WTC11 (cell line): ENCODE data around the gene NPW.

Source experiments
- CREB1 ChIP-seq: sonication (generic); formaldehyde crosslinking; IDR thresholded peaks from 2 replicates; pipeline ENCODE4 v1.8.0; 2023; ENCODE audit warnings: mild to moderate bottlenecking, missing genetic modification reagents
- CTCF ChIP-seq: fragments of 200-600 bp; IDR thresholded peaks from 2 replicates; pipeline ENCODE4 v1.8.0; 2022; ENCODE audit warnings: antibody characterized with exemption
- ELF4 ChIP-seq: sonication (generic); formaldehyde crosslinking; IDR thresholded peaks from 2 replicates; pipeline ENCODE4 v1.8.1; 2022; ENCODE audit warnings: low read depth, mild to moderate bottlenecking, moderate library complexity, missing genetic modification reagents
- ESRRA ChIP-seq: sonication (generic); formaldehyde crosslinking; IDR thresholded peaks from 2 replicates; pipeline ENCODE4 v1.8.1; 2022; ENCODE audit warnings: mild to moderate bottlenecking, missing genetic modification reagents, borderline replicate concordance
- ETV6 ChIP-seq: sonication (generic); formaldehyde crosslinking; IDR thresholded peaks from 2 replicates; pipeline ENCODE4 v1.8.1; 2022; ENCODE audit warnings: mild to moderate bottlenecking, missing genetic modification reagents
- KAT7 ChIP-seq: sonication (generic); formaldehyde crosslinking; IDR thresholded peaks from 2 replicates; pipeline ENCODE4 v1.8.1; 2023; ENCODE audit warnings: missing genetic modification reagents, mild to moderate bottlenecking, borderline replicate concordance
- NFYB ChIP-seq: sonication (generic); formaldehyde crosslinking; conservative IDR thresholded peaks from 2 replicates; pipeline ENCODE4 v1.8.0; 2022; ENCODE audit warnings: low read depth, missing genetic modification reagents
- TF ChIP-seq, protein P1 (sequence below): sonication (generic); formaldehyde crosslinking; IDR thresholded peaks from 2 replicates; pipeline ENCODE4 v1.8.1; 2023; ENCODE audit warnings: mild to moderate bottlenecking, missing genetic modification reagents, moderate library complexity
- TF ChIP-seq, protein P2 (sequence below): sonication (generic); formaldehyde crosslinking; conservative IDR thresholded peaks from 2 replicates; pipeline ENCODE4 v1.8.1; 2022; ENCODE audit warnings: mild to moderate bottlenecking, missing genetic modification reagents

- TF ChIP-seq, protein P1, sequence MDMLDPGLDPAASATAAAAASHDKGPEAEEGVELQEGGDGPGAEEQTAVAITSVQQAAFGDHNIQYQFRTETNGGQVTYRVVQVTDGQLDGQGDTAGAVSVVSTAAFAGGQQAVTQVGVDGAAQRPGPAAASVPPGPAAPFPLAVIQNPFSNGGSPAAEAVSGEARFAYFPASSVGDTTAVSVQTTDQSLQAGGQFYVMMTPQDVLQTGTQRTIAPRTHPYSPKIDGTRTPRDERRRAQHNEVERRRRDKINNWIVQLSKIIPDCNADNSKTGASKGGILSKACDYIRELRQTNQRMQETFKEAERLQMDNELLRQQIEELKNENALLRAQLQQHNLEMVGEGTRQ (CRISPR knock-in tag) = no peak
- no peak for TF ChIP-seq ETV6 (CRISPR knock-in tag)
- no peak for TF ChIP-seq CTCF
- no peak for TF ChIP-seq CREB1
- TF ChIP-seq NFYB (CRISPR knock-in tag) = no peak
- no peak for TF ChIP-seq ELF4 (CRISPR knock-in tag)
- TF ChIP-seq, protein P2, sequence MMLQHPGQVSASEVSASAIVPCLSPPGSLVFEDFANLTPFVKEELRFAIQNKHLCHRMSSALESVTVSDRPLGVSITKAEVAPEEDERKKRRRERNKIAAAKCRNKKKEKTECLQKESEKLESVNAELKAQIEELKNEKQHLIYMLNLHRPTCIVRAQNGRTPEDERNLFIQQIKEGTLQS (CRISPR knock-in tag) = no peak
- no peak for TF ChIP-seq KAT7 (CRISPR knock-in tag)
- TF ChIP-seq ESRRA = no peak
These were observed 11.5 kb upstream of the NPW start for GRCh38 chr16:2008009-2008526.
